Nephron progenitor cell (in vitro differentiated cells): ENCODE results near the gene ZNF653.
A peak's percentile ranks its signal among the peaks of the same experiment; 100 is the strongest.

Source experiments
- DNase-seq: peaks from one replicate; pipeline ENCODE4 v3.0.0; 2021
- H3K27ac Mint-ChIP-seq: 2 replicates; pipeline ENCODE4 v1.8.0; 2021; ENCODE audit warnings: mild to moderate bottlenecking, moderate library complexity, mixed read lengths
- H3K27me3 Mint-ChIP-seq: 2 replicates; pipeline ENCODE4 v1.8.0; 2021; ENCODE audit warnings: mild to moderate bottlenecking, low read depth, mixed read lengths; ENCODE audit not compliant: poor library complexity
- H3K36me3 Mint-ChIP-seq: 2 replicates; pipeline ENCODE4 v1.8.0; 2021; ENCODE audit warnings: low read depth, mixed read lengths
- H3K4me1 Mint-ChIP-seq: 2 replicates; pipeline ENCODE4 v1.8.0; 2021; ENCODE audit warnings: mixed read lengths
- H3K4me3 Mint-ChIP-seq: 2 replicates; pipeline ENCODE4 v1.8.0; 2021; ENCODE audit warnings: mild to moderate bottlenecking, moderate library complexity, mixed read lengths
- H3K9me3 Mint-ChIP-seq: 2 replicates; pipeline ENCODE4 v1.8.0; 2021; ENCODE audit warnings: mild to moderate bottlenecking, moderate library complexity, mixed read lengths
- CTCF ChIP-seq: fragments of 200-600 bp; sonication (generic); IDR thresholded peaks from 2 replicates; pipeline ENCODE4 v1.5.0; 2021; ENCODE audit warnings: antibody characterized with exemption

ZNF653 gene

GRCh38 chr19:11530432-11530831, 24.8 kb upstream of the ZNF653 start:
- Mint-ChIP-seq H3K27me3 (peaks cover 24% of the 10 kb centered on the region), H3K27ac (no peak overlapping the region), H3K4me3 (no peak overlapping the region), H3K4me1 (peaks cover 17% of the 10 kb centered on the region), H3K36me3 (peaks cover 4% of the 10 kb centered on the region), H3K9me3 (no peaks in the 10 kb centered on the region)
- DNase-seq: peak; percentile 39
- no peak for TF ChIP-seq CTCF

- Mint-ChIP-seq H3K27me3 (peaks cover 13% of the 10 kb centered on the region), H3K36me3 (peaks cover 4% of the 10 kb centered on the region), H3K27ac (peak within 1 kb of the TSS; percentile 87), H3K9me3 (no peaks in the 10 kb centered on the region), H3K4me3 (peak within 1 kb of the TSS; percentile 97), H3K4me1 (peaks cover 11% of the 10 kb centered on the region)
- TF ChIP-seq CTCF: no peak
- peak; percentile 92 for DNase-seq
Observed at GRCh38 chr19:11528551-11529341, 23.1 kb upstream of the ZNF653 start, which contains the start of gene ECSIT. Gene ECSIT, minus strand, starts transcription at chr19:11529134. Its CDS starts 9,964 bp downstream, at chr19:11519170.

- no peak for TF ChIP-seq CTCF
- H3K27ac Mint-ChIP-seq: no peak overlapping the region
- H3K4me1 Mint-ChIP-seq: no peaks in the 10 kb centered on the region
- no peak for DNase-seq
- peaks cover 19% of the 10 kb centered on the region for H3K36me3 Mint-ChIP-seq
- H3K9me3 Mint-ChIP-seq: no peaks in the 10 kb centered on the region
- peaks cover 4% of the 10 kb centered on the region for H3K27me3 Mint-ChIP-seq
- no peak overlapping the region for H3K4me3 Mint-ChIP-seq
Observed at GRCh38 chr19:11519138-11519537, 13.5 kb upstream of the ZNF653 start.

GRCh38 chr19:11513946-11514345, 8.3 kb upstream of the ZNF653 start:
- TF ChIP-seq CTCF: no peak
- peaks cover 7% of the 10 kb centered on the region for H3K27me3 Mint-ChIP-seq
- DNase-seq: no peak
- H3K4me3 Mint-ChIP-seq: no peak overlapping the region
- no peak overlapping the region for H3K27ac Mint-ChIP-seq
- H3K36me3 Mint-ChIP-seq: peaks cover 18% of the 10 kb centered on the region
- H3K9me3 Mint-ChIP-seq: no peaks in the 10 kb centered on the region
- H3K4me1 Mint-ChIP-seq: no peaks in the 10 kb centered on the region

- Mint-ChIP-seq H3K4me3 (no peak overlapping the region), H3K36me3 (peaks cover 15% of the 10 kb centered on the region), H3K9me3 (no peaks in the 10 kb centered on the region), H3K27me3 (peaks cover 6% of the 10 kb centered on the region), H3K4me1 (peaks cover 18% of the 10 kb centered on the region), H3K27ac (peak overlapping the region; percentile 27)
- DNase-seq: no peak
- TF ChIP-seq CTCF: no peak
Observed at GRCh38 chr19:11510444-11510843, 4.8 kb upstream of the ZNF653 start.
